Neuronal stem cell (in vitro differentiated cells): ENCODE measurements around the gene CABP7.

Source experiments
- DNase-seq: peaks from one replicate; pipeline ENCODE4 v3.0.0-alpha.2; 2013; ENCODE audit warnings: low spot score
- H2AFZ ChIP-seq: one replicate; pipeline ENCODE4 v1.6.1; 2013; ENCODE audit warnings: mild to moderate bottlenecking, low read length, inconsistent platforms
- H2AK5ac ChIP-seq: 2 replicates; pipeline ENCODE4 v1.6.1; 2013; ENCODE audit warnings: low read depth, mild to moderate bottlenecking, inconsistent platforms, low read length, moderate library complexity, mixed read lengths
- H2BK120ac ChIP-seq: 2 replicates; pipeline ENCODE4 v1.6.1; 2013; ENCODE audit warnings: low read depth, mild to moderate bottlenecking, inconsistent platforms, low read length, moderate library complexity, mixed read lengths
- H2BK12ac ChIP-seq: one replicate; pipeline ENCODE4 v1.6.1; 2013; ENCODE audit warnings: low read length, inconsistent platforms
- H2BK15ac ChIP-seq: 2 replicates; pipeline ENCODE4 v1.6.1; 2013; ENCODE audit warnings: mild to moderate bottlenecking, low read length, inconsistent platforms, mixed read lengths
- H2BK5ac ChIP-seq: one replicate; pipeline ENCODE4 v1.6.1; 2013; ENCODE audit warnings: inconsistent platforms, mild to moderate bottlenecking, low read length, moderate library complexity
- H3K14ac ChIP-seq: one replicate; pipeline ENCODE4 v1.6.1; 2013; ENCODE audit warnings: low read length, inconsistent platforms
- H3K18ac ChIP-seq: 2 replicates; pipeline ENCODE4 v1.6.1; 2013; ENCODE audit warnings: low read length, inconsistent platforms
- H3K23ac ChIP-seq: 2 replicates; pipeline ENCODE4 v1.6.1; 2013; ENCODE audit warnings: low read depth, mild to moderate bottlenecking, mixed read lengths, low read length, inconsistent platforms; ENCODE audit not compliant: poor library complexity
- H3K27ac ChIP-seq: replicated peaks from 3 replicates; pipeline ENCODE4 v1.5.1; 2013; ENCODE audit warnings: low read length, inconsistent platforms
- H3K27me3 ChIP-seq, 3 experiments: 2 replicates each; pipeline ENCODE4 v1.6.1; 2013; ENCODE audit warnings: low read length in 3 of 3, mild to moderate bottlenecking in 2 of 3, inconsistent platforms in 1 of 3, low read depth in 1 of 3, mixed read lengths in 1 of 3, moderate library complexity in 1 of 3; ENCODE audit not compliant: control insufficient read depth in 3 of 3, insufficient read depth in 3 of 3
- H3K36me3 ChIP-seq, 2 donors: replicated peaks in 1 of 2; 2 replicates each; pipeline ENCODE4 v1.6.1; 2013; ENCODE audit warnings: low read length in 2 of 2; ENCODE audit not compliant: control insufficient read depth in 2 of 2, insufficient read depth in 2 of 2
- H3K4ac ChIP-seq: 2 replicates; pipeline ENCODE4 v1.6.1; 2013; ENCODE audit warnings: inconsistent platforms, mild to moderate bottlenecking, low read length, moderate library complexity
- H3K4me1 ChIP-seq, 2 donors: 1 replicate in 1 of 2; 2 replicates in 1 of 2; pipeline ENCODE4 v1.6.1; 2013; ENCODE audit warnings: low read length in 2 of 2, low read depth in 1 of 2; ENCODE audit not compliant: control insufficient read depth in 2 of 2, insufficient read depth in 1 of 2
- H3K4me2 ChIP-seq: one replicate; pipeline ENCODE4 v1.6.1; 2013; ENCODE audit warnings: mild to moderate bottlenecking, low read length, inconsistent platforms; ENCODE audit not compliant: insufficient read depth, poor library complexity, severe bottlenecking
- H3K4me3 ChIP-seq, 2 donors: 2 replicates each; pipeline ENCODE4 v1.5.1; 2013; ENCODE audit warnings: low read length in 2 of 2, mild to moderate bottlenecking in 2 of 2, inconsistent platforms in 1 of 2, moderate library complexity in 1 of 2
- H3K79me1 ChIP-seq: one replicate; pipeline ENCODE4 v1.6.1; 2013; ENCODE audit warnings: low read depth, mild to moderate bottlenecking, inconsistent platforms, low read length, moderate library complexity
- H3K9ac ChIP-seq: one replicate; pipeline ENCODE4 v1.6.1; 2013; ENCODE audit warnings: mild to moderate bottlenecking, low read depth, low read length, inconsistent platforms; ENCODE audit not compliant: poor library complexity
- H3K9me3 ChIP-seq, 2 donors: replicated peaks in 1 of 2; 2 replicates each; pipeline versions ENCODE3 to v1.6.1; 2013; ENCODE audit warnings: low read length in 2 of 2, mild to moderate bottlenecking in 2 of 2, inconsistent platforms in 1 of 2, low read depth in 1 of 2, mixed read lengths in 1 of 2, moderate library complexity in 1 of 2; ENCODE audit not compliant: control insufficient read depth in 2 of 2, insufficient read depth in 1 of 2
- H4K8ac ChIP-seq: one replicate; pipeline ENCODE4 v1.6.1; 2013; ENCODE audit warnings: low read depth, mild to moderate bottlenecking, inconsistent platforms, low read length, moderate library complexity
- H4K91ac ChIP-seq: one replicate; pipeline ENCODE4 v1.6.1; 2013; ENCODE audit warnings: low read length, low read depth, mild to moderate bottlenecking, inconsistent platforms; ENCODE audit not compliant: poor library complexity
- WGBS, 2 donors: extraction: QIAGEN DNeasy Blood & Tissue Kit; methylation state at CpG; one replicate each; pipeline ENCODE4 v1.1.7; 2013; ENCODE audit warnings: missing lambda C conversion rate in 2 of 2, mixed read lengths in 1 of 2; ENCODE audit not compliant: insufficient read length in 2 of 2, insufficient replicate concordance in 1 of 2; ENCODE audit errors: extremely low coverage in 2 of 2; 5-methylcytosine and 5-hydroxymethylcytosine counted together

The CABP7 gene

GRCh38 chr22:29702000-29702930 is 17.5 kb upstream of the CABP7 start:
- no peak overlapping the region for H3K14ac ChIP-seq
- H3K4me1 ChIP-seq: peaks cover 24 to 36% of the 10 kb centered on the region in 2 donors
- H3K27ac ChIP-seq: no peak overlapping the region
- no peak for DNase-seq
- H3K36me3 ChIP-seq: peaks cover 0 to 6% of the 10 kb centered on the region in 2 donors
- no peak overlapping the region for H2AFZ ChIP-seq
- WGBS, 2 donors: no CpG with 5 or more reads among the region's 14 CpGs
- H3K4me3 ChIP-seq: no peak overlapping the region
- H3K9me3 ChIP-seq: no peaks in the 10 kb centered on the region
- H3K4me2 ChIP-seq: no peak overlapping the region
- H3K23ac ChIP-seq: peak overlapping the region; percentile 52
- no peak overlapping the region for H3K9ac ChIP-seq
- H2BK120ac ChIP-seq: no peak overlapping the region
- no peak overlapping the region for H2BK15ac ChIP-seq
- no peak overlapping the region for H4K91ac ChIP-seq
- no peaks in the 10 kb centered on the region for H3K79me1 ChIP-seq
- H2AK5ac ChIP-seq: peak overlapping the region; percentile 40
- H3K18ac ChIP-seq: peak overlapping the region; percentile 59
- no peak overlapping the region for H2BK12ac ChIP-seq
- H3K27me3 ChIP-seq: peaks cover 2 to 28% (median 15%) of the 10 kb centered on the region in 3 experiments
- H3K4ac ChIP-seq: no peak overlapping the region
- H4K8ac ChIP-seq: no peak overlapping the region
- peak overlapping the region; percentile 56 for H2BK5ac ChIP-seq

GRCh38 chr22:29702931-29703501 is 16.8 kb upstream of the CABP7 start:
- H2AFZ ChIP-seq: no peak overlapping the region

GRCh38 chr22:29703569-29704195 is 16.1 kb upstream of the CABP7 start:
- Histone ChIP-seq H3K27me3 (peaks cover 2 to 32% (median 15%) of the 10 kb centered on the region in 3 experiments), H3K4me1 (peaks cover 24 to 36% of the 10 kb centered on the region in 2 donors), H3K9me3 (no peaks in the 10 kb centered on the region), H4K91ac (no peak overlapping the region), H3K4me2 (peak overlapping the region; percentile 37), H2BK15ac (no peak overlapping the region), H3K4ac (no peak overlapping the region), H2BK5ac (peak overlapping the region; percentile 72), H2AK5ac (peak overlapping the region; percentile 82), H2BK120ac (no peak overlapping the region), H4K8ac (no peak overlapping the region), H2BK12ac (peak overlapping the region; percentile 1), H3K4me3 (no peak overlapping the region), H3K18ac (peak overlapping the region; percentile 84), H3K36me3 (no peaks in the 10 kb centered on the region), H2AFZ (no peak overlapping the region), H3K79me1 (no peaks in the 10 kb centered on the region), H3K27ac (no peak overlapping the region), H3K14ac (no peak overlapping the region), H3K23ac (no peak overlapping the region), H3K9ac (peak overlapping the region; percentile 24)
- WGBS, 2 donors: no CpG with 5 or more reads among the region's 7 CpGs
- DNase-seq: no peak

More at GRCh38 chr22:29702931-29703501, 16.8 kb upstream of the CABP7 start:
- no CpG with 5 or more reads among the region's 19 CpGs for WGBS, 2 donors
- Histone ChIP-seq H3K79me1 (no peaks in the 10 kb centered on the region), H2AK5ac (peak overlapping the region; percentile 40), H2BK15ac (no peak overlapping the region), H3K18ac (peak overlapping the region; percentile 54), H3K4me2 (peak overlapping the region; percentile 37), H3K4ac (no peak overlapping the region), H2BK12ac (no peak overlapping the region), H3K4me3 (no peak overlapping the region), H3K4me1 (peaks cover 24 to 36% of the 10 kb centered on the region in 2 donors), H3K27me3 (peaks cover 2 to 32% (median 15%) of the 10 kb centered on the region in 3 experiments), H4K91ac (no peak overlapping the region), H3K9me3 (no peaks in the 10 kb centered on the region), H3K23ac (peak overlapping the region; percentile 52), H3K27ac (no peak overlapping the region), H3K14ac (no peak overlapping the region), H2BK120ac (no peak overlapping the region), H3K36me3 (peaks cover 0 to 1% of the 10 kb centered on the region in 2 donors), H2BK5ac (peak overlapping the region; percentile 56), H4K8ac (no peak overlapping the region), H3K9ac (no peak overlapping the region)
- no peak for DNase-seq
